T-helper 9 cell (primary cell): ENCODE data around the gene SIRPB1.
A peak's percentile ranks its signal among the peaks of the same experiment; 100 is the strongest.
"Not testable (repeated sequence)": the region's sequence is repeated elsewhere in the genome, so short reads cannot be mapped to it uniquely, and the experiment has no call there.

Source experiments
- DNase-seq: peaks from one replicate; pipeline ENCODE4 v3.0.0-alpha.2; 2020
- total RNA-seq, 2 donors: gene quantifications; one replicate each; lab custom pipeline; 2026; lab: John Stamatoyannopoulos, UW

SIRPB1 gene
- 0.14 to 0.48 reads per million in 2 donors for total RNA-seq

GRCh38 chr20:1619861-1620444 lies at the start of gene SIRPB1:
SIRPB1 (minus strand) TSS chr20:1620009; CDS start chr20:1619944, 65 bp downstream.
- no peak for DNase-seq

GRCh38 chr20:1669304-1669703 lies 49.5 kb upstream of the SIRPB1 start:
- no peak for DNase-seq

GRCh38 chr20:1667502-1668085 lies 47.8 kb upstream of the SIRPB1 start:
- DNase-seq = no peak

GRCh38 chr20:1666802-1667201 lies 47.0 kb upstream of the SIRPB1 start:
- no peak for DNase-seq

GRCh38 chr20:1665345-1665744 lies 45.5 kb upstream of the SIRPB1 start:
- no peak for DNase-seq

GRCh38 chr20:1664911-1665310 lies 45.1 kb upstream of the SIRPB1 start:
- peak; percentile 39 for DNase-seq

GRCh38 chr20:1663917-1664316 lies 44.1 kb upstream of the SIRPB1 start:
- DNase-seq = no peak

GRCh38 chr20:1661542-1662299 lies 41.9 kb upstream of the SIRPB1 start:
- no peak for DNase-seq

GRCh38 chr20:1660246-1660645 lies 40.4 kb upstream of the SIRPB1 start:
- DNase-seq = no peak

- no peak for DNase-seq
Observed at GRCh38 chr20:1657556-1658334, 37.9 kb upstream of the SIRPB1 start, which contains the start of gene SIRPG. SIRPG (minus strand) TSS chr20:1657779; CDS start chr20:1657714, 65 bp downstream.

- DNase-seq = no peak
Observed at GRCh38 chr20:1656844-1657243, 37.0 kb upstream of the SIRPB1 start.

- DNase-seq = no peak
Observed at GRCh38 chr20:1654996-1655395, 35.2 kb upstream of the SIRPB1 start.

GRCh38 chr20:1652960-1653359 lies 33.2 kb upstream of the SIRPB1 start:
- DNase-seq = no peak

GRCh38 chr20:1652104-1652503 lies 32.3 kb upstream of the SIRPB1 start:
- DNase-seq = no peak

GRCh38 chr20:1651268-1652058 lies 31.7 kb upstream of the SIRPB1 start:
- DNase-seq = no peak

- DNase-seq = no peak
Observed at GRCh38 chr20:1648101-1648500, 28.3 kb upstream of the SIRPB1 start.

- DNase-seq = no peak
Observed at GRCh38 chr20:1646975-1647431, 27.2 kb upstream of the SIRPB1 start.

GRCh38 chr20:1644101-1644962 lies 24.5 kb upstream of the SIRPB1 start:
- DNase-seq = no peak

- not testable (repeated sequence) for DNase-seq
Observed at GRCh38 chr20:1638643-1639042, 18.8 kb upstream of the SIRPB1 start.

GRCh38 chr20:1637755-1638154 lies 17.9 kb upstream of the SIRPB1 start:
- DNase-seq = no peak

GRCh38 chr20:1637226-1637625 lies 17.4 kb upstream of the SIRPB1 start:
- no peak for DNase-seq
